H1 (cell line): ENCODE data around the gene CTPS2. TPM values are rescaled to one million over a fixed set of nuclear protein-coding genes. Genes with fewer than 3 reads are reported as not detected.

Experiments used
- CTCF ChIA-PET: fragments of 300-600 bp; sonication (Branson Sonifier 250); formaldehyde crosslinking; loops from one replicate; lab custom pipeline; 2021; ENCODE audit not compliant: partially characterized antibody; lab: Charles Lee
- POLR2A ChIA-PET: fragments of 300-600 bp; sonication (Branson Sonifier 250); formaldehyde crosslinking; loops from one replicate; lab custom pipeline; 2021; ENCODE audit warnings: inconsistent platforms; ENCODE audit not compliant: partially characterized antibody; lab: Charles Lee
- DNase-seq, 2 experiments: peaks; one replicate each; pipeline versions ENCODE4 v3.0.0 to v3.0.0-alpha.2; 2010 to 2022; ENCODE audit warnings: low spot score in 2 of 2, low read depth in 1 of 2, mixed read lengths in 1 of 2
- FAIRE-seq: peaks from 2 replicates; lab custom pipeline; 2011; peaks lifted over from hg19 to GRCh38; lab: Jason Lieb, UNC
- H2AFZ ChIP-seq: 2 replicates; pipeline ENCODE4 v1.8.1; 2012; ENCODE audit warnings: low read length, inconsistent platforms
- H2AK5ac ChIP-seq: 2 replicates; pipeline ENCODE4 v1.6.1; 2013; ENCODE audit warnings: low read depth, low read length
- H2BK120ac ChIP-seq: replicated peaks from 2 replicates; pipeline ENCODE3; 2013; ENCODE audit warnings: low read depth, low read length, inconsistent platforms
- H2BK12ac ChIP-seq: 2 replicates; pipeline ENCODE4 v1.6.1; 2013; ENCODE audit warnings: low read depth, low read length
- H2BK15ac ChIP-seq: 2 replicates; pipeline ENCODE4 v1.6.1; 2013; ENCODE audit warnings: low read length
- H2BK20ac ChIP-seq: 2 replicates; pipeline ENCODE4 v1.6.1; 2013; ENCODE audit warnings: low read length
- H2BK5ac ChIP-seq: 2 replicates; pipeline ENCODE4 v1.6.1; 2013; ENCODE audit warnings: low read depth, low read length
- H3K14ac ChIP-seq: 2 replicates; pipeline ENCODE4 v1.6.1; 2013; ENCODE audit warnings: inconsistent platforms; ENCODE audit not compliant: insufficient read length
- H3K18ac ChIP-seq: 2 replicates; pipeline ENCODE4 v1.6.1; 2013; ENCODE audit warnings: low read length; ENCODE audit errors: extremely low read depth
- H3K23ac ChIP-seq: 2 replicates; pipeline ENCODE4 v1.6.1; 2013; ENCODE audit warnings: inconsistent platforms; ENCODE audit not compliant: insufficient read length
- H3K23me2 ChIP-seq: 2 replicates; pipeline ENCODE4 v1.6.1; 2013; ENCODE audit warnings: low read depth, low read length
- H3K27ac ChIP-seq: 2 replicates; pipeline ENCODE4 v1.6.1; 2011; ENCODE audit warnings: low read depth, low read length, inconsistent platforms
- H3K27me3 ChIP-seq, 4 experiments: replicated peaks in 1 of 4; 1 replicate in 1 of 4; 2 replicates in 3 of 4; pipeline versions ENCODE4 v1.6.1 to v1.8.1; 2011 to 2013; ENCODE audit warnings: low read length in 3 of 4, mild to moderate bottlenecking in 3 of 4, inconsistent platforms in 2 of 4, mixed read lengths in 2 of 4, moderate library complexity in 1 of 4; ENCODE audit not compliant: control insufficient read depth in 3 of 4, insufficient read depth in 3 of 4; ENCODE audit errors: extremely low read depth in 1 of 4
- H3K36me3 ChIP-seq, 4 experiments: 2 replicates each; pipeline versions ENCODE4 v1.6.1 to v1.8.1; 2011 to 2013; ENCODE audit warnings: mild to moderate bottlenecking in 4 of 4, low read length in 3 of 4, moderate library complexity in 2 of 4, control low read depth in 1 of 4, inconsistent platforms in 1 of 4; ENCODE audit not compliant: insufficient read depth in 4 of 4, control insufficient read depth in 2 of 4
- H3K4ac ChIP-seq: replicated peaks from 2 replicates; pipeline ENCODE3; 2013; ENCODE audit warnings: low read length, low read depth, mixed read lengths, inconsistent platforms; ENCODE audit not compliant: insufficient read length
- H3K4me1 ChIP-seq, 4 experiments: replicated peaks in 1 of 4; 1 replicate in 1 of 4; 2 replicates in 3 of 4; pipeline versions ENCODE4 v1.6.1 to v1.8.1; 2011 to 2013; ENCODE audit warnings: low read length in 3 of 4, inconsistent platforms in 2 of 4, mixed read lengths in 1 of 4; ENCODE audit not compliant: insufficient read depth in 4 of 4, control insufficient read depth in 3 of 4
- H3K4me2 ChIP-seq, 2 experiments: 2 replicates each; pipeline versions ENCODE4 v1.6.1 to v1.8.1; 2011 to 2013; ENCODE audit warnings: low read depth in 2 of 2, low read length in 2 of 2, control low read depth in 1 of 2, inconsistent platforms in 1 of 2, mild to moderate bottlenecking in 1 of 2; ENCODE audit not compliant: insufficient read depth in 1 of 2
- H3K4me3 ChIP-seq, 4 experiments: fragments of 200-600, 300-600 bp in 1 of 4; sonication (generic), shearing (Covaris generic), sonication (Bioruptor Twin) in 1 of 4; 2 replicates each; pipeline versions ENCODE4 v1.5.1 to v1.8.1; 2011 to 2016; ENCODE audit warnings: low read length in 4 of 4, low read depth in 3 of 4, control low read depth in 2 of 4, inconsistent platforms in 2 of 4, mild to moderate bottlenecking in 2 of 4, mixed read lengths in 1 of 4, moderate library complexity in 1 of 4; ENCODE audit not compliant: insufficient read depth in 2 of 4; ENCODE audit errors: extremely low read depth in 1 of 4
- H3K56ac ChIP-seq: replicated peaks from 2 replicates; pipeline ENCODE3; 2013; ENCODE audit warnings: low read depth, mild to moderate bottlenecking, mixed read lengths, low read length, inconsistent platforms; ENCODE audit not compliant: insufficient read length
- H3K79me1 ChIP-seq: 2 replicates; pipeline ENCODE4 v1.6.1; 2013; ENCODE audit warnings: low read depth, low read length, control low read depth
- H3K79me2 ChIP-seq, 2 experiments: 2 replicates each; pipeline versions ENCODE4 v1.6.1 to v1.8.1; 2012 to 2013; ENCODE audit warnings: low read length in 2 of 2, mild to moderate bottlenecking in 2 of 2, inconsistent platforms in 1 of 2; ENCODE audit not compliant: insufficient read depth in 2 of 2, control insufficient read depth in 1 of 2
- H3K9ac ChIP-seq, 4 experiments: replicated peaks in 1 of 4; 1 replicate in 1 of 4; 2 replicates in 3 of 4; pipeline versions ENCODE4 v1.6.1 to v1.8.1; 2011 to 2013; ENCODE audit warnings: low read depth in 3 of 4, low read length in 3 of 4, control low read depth in 2 of 4, mild to moderate bottlenecking in 2 of 4, moderate library complexity in 2 of 4, inconsistent platforms in 1 of 4; ENCODE audit errors: extremely low read depth in 1 of 4
- H3K9me3 ChIP-seq, 2 experiments: 2 replicates each; pipeline versions ENCODE4 v1.6.1 to v1.8.1; 2012 to 2013; ENCODE audit warnings: mild to moderate bottlenecking in 2 of 2, moderate library complexity in 2 of 2, control low read depth in 1 of 2, inconsistent platforms in 1 of 2, low read depth in 1 of 2, low read length in 1 of 2, mixed read lengths in 1 of 2; ENCODE audit not compliant: insufficient read depth in 2 of 2
- H4K20me1 ChIP-seq, 2 experiments: replicated peaks in 1 of 2; 2 replicates each; pipeline versions ENCODE3 to v1.8.1; 2011 to 2013; ENCODE audit warnings: inconsistent platforms in 2 of 2, low read length in 2 of 2, mild to moderate bottlenecking in 1 of 2; ENCODE audit not compliant: insufficient read depth in 2 of 2, control insufficient read depth in 1 of 2
- H4K5ac ChIP-seq: 2 replicates; pipeline ENCODE4 v1.6.1; 2013; ENCODE audit warnings: low read length, low read depth, mixed read lengths, inconsistent platforms; ENCODE audit not compliant: insufficient read length
- H4K8ac ChIP-seq: 2 replicates; pipeline ENCODE4 v1.8.0; 2013; ENCODE audit warnings: mild to moderate bottlenecking, moderate library complexity, low read length, inconsistent platforms; ENCODE audit not compliant: insufficient read depth; ENCODE audit errors: extremely low read depth
- H4K91ac ChIP-seq: replicated peaks from 2 replicates; pipeline ENCODE3; 2013; ENCODE audit warnings: low read length, mixed read lengths, inconsistent platforms; ENCODE audit not compliant: insufficient read length
- GABPA ChIP-seq: IDR thresholded peaks from 2 replicates; pipeline ENCODE4 v1.6.1; 2011; ENCODE audit warnings: mild to moderate bottlenecking, low read length, moderate library complexity, borderline replicate concordance; ENCODE audit not compliant: insufficient read depth
- KDM5A ChIP-seq: fragments of 200-600 bp; IDR thresholded peaks from 2 replicates; pipeline ENCODE4 v1.7.1; 2012; ENCODE audit warnings: mild to moderate bottlenecking, low read length, inconsistent platforms, mixed read lengths
- NANOG ChIP-seq: IDR thresholded peaks from 2 replicates; pipeline ENCODE4 v1.6.1; 2011; ENCODE audit warnings: low read length, low read depth, mild to moderate bottlenecking, inconsistent platforms; ENCODE audit not compliant: insufficient read depth, poor library complexity, severe bottlenecking
- POLR2AphosphoS5 ChIP-seq: IDR thresholded peaks from 2 replicates; pipeline ENCODE4 v1.6.1; 2011; ENCODE audit warnings: low read depth, low read length
- SAP30 ChIP-seq: fragments of 300-600 bp; sonication (generic); IDR thresholded peaks from 2 replicates; pipeline ENCODE4 v1.7.1; 2012; ENCODE audit warnings: low read length, moderate library complexity, mild to moderate bottlenecking, inconsistent platforms; ENCODE audit not compliant: insufficient read depth, insufficient replicate concordance
- SRF ChIP-seq: IDR thresholded peaks from 2 replicates; pipeline ENCODE4 v1.6.1; 2011; ENCODE audit warnings: mild to moderate bottlenecking, low read depth, low read length, moderate library complexity
- TAF1 ChIP-seq: IDR thresholded peaks from 2 replicates; pipeline ENCODE4 v1.6.1; 2011; ENCODE audit warnings: mild to moderate bottlenecking, low read depth, low read length
- YY1 ChIP-seq: IDR thresholded peaks from 2 replicates; pipeline ENCODE4 v1.6.1; 2011; ENCODE audit warnings: low read depth, mild to moderate bottlenecking, low read length
- WGBS, 2 experiments: shearing (Covaris generic) in 1 of 2; methylation state at CpG; one replicate each; pipeline versions ENCODE4 v1.1.6 to v1.1.7; 2013 to 2015; ENCODE audit warnings: low lambda C conversion rate in 2 of 2, mixed read lengths in 2 of 2, inconsistent platforms in 1 of 2, low coverage in 1 of 2, missing lambda C conversion rate in 1 of 2; ENCODE audit not compliant: insufficient replicate concordance in 2 of 2, insufficient coverage in 1 of 2, insufficient read length in 1 of 2; ENCODE audit errors: extremely low coverage in 1 of 2, missing lambda C conversion rate in 1 of 2; 5-methylcytosine and 5-hydroxymethylcytosine counted together
- polyA plus RNA-seq, 7 experiments: library from polyadenylated mRNA; depleted of rRNA in 3 of 7; stranded (reverse) in 5 of 7; unstranded in 2 of 7; fragments of >200 nt in 5 of 7; fragments of 200-250 nt in 2 of 7; gene quantifications; 1 replicate in 5 of 7; 2 replicates in 1 of 7; 4 replicates in 1 of 7; pipeline versions ENCODE4 v1.2.1 to v1.2.3, GENCODE V29; 2011 to 2013; ENCODE audit warnings: missing spikeins in 2 of 7, mixed read lengths in 2 of 7
- total RNA-seq: library from RNA; stranded (reverse); fragmentation: NEBNext Ultra II Directional; extraction: Animal tissue kit (Norgen Biotek cat#: 25700); gene quantifications from 2 replicates; pipeline ENCODE4 v1.2.1, GENCODE V29; 2021

CTPS2 gene
- total and polyA plus RNA-seq, 2 of the 8 experiments (the other 6 are each of a cell fraction or from before 2014, with no cell fraction given): 17.1 to 34.0 TPM

DNA sequence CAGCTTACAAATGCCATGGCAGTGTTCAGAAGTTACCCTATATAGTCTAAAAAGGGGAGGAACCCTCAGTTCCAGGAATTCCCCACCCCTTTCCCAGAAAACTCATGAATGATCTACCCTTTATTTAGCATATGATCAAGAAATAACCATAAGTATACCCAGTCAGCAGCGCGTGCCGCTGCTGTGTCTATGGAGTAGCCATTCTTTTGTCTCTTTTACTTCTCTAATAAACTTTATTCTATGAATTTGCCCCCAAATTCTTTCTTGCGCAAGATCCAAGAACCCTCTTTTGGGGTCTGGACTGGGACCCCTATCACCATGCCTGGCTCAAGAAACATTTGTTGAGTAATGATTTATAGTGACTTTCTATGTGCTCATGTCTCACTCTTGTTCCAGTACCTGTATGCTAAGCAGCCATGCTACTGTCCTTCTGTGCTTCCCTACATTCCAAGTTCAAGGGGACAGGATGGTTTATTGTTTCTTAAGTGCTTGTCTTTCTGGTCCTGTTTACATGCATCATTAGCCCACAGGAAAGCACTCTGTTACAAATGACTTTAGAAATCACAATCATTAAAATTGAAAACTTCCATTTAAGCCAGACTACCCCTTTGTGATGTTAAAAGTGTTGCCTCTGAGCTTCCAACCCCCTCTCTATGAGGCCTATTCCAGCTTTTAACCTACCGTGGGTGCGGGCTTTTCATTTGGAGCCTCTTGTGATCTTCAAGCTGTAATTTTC lies 125.9 kb downstream of the CTPS2 start:
- Histone ChIP-seq H4K20me1 (no peaks in the 10 kb centered on the region), H2AFZ (no peak overlapping the region), H3K36me3 (peaks cover 0 to 43% (median 13%) of the 10 kb centered on the region in 4 experiments; a peak in 4 of 8 replicates), H2BK12ac (no peak overlapping the region), H3K79me1 (no peaks in the 10 kb centered on the region; the same call in 1 of the 2 replicates), H4K91ac (no peak overlapping the region), H3K27me3 (no peaks in the 10 kb centered on the region), H2AK5ac (no peak overlapping the region), H3K56ac (no peak overlapping the region), H3K79me2 (no peaks in the 10 kb centered on the region; a peak in 1 of 4 replicates), H3K4me1 (peaks cover 0 to 4% (median 0%) of the 10 kb centered on the region in 4 experiments; a peak in 2 of 7 replicates), H3K9ac (no peak overlapping the region), H3K27ac (no peak overlapping the region; the same call in 1 of the 2 replicates), H2BK20ac (no peak overlapping the region), H2BK15ac (no peak overlapping the region), H4K5ac (no peak overlapping the region), H2BK120ac (peak overlapping the region; percentile 54), H3K9me3 (peaks cover 0 to 5% of the 10 kb centered on the region in 2 experiments; a peak in 1 of 4 replicates), H3K18ac (0 out of 2 replicates have a peak overlapping the region, but pooled peaks have one; percentile 48), H3K4me2 (peak overlapping the region; percentile 8 to 33; a peak in 2 of 4 replicates), H2BK5ac (peak overlapping the region; percentile 27; the same call in 1 of the 2 replicates), H4K8ac (no peak overlapping the region), H3K4me3 (peak overlapping the region in 1 of 4 experiments; percentile 15; a peak in 1 of 8 replicates), H3K23ac (no peak overlapping the region), H3K23me2 (no peaks in the 10 kb centered on the region), H3K14ac (no peak overlapping the region), H3K4ac (peak overlapping the region; percentile 53)
- 30% methylated on average over 6 of the region's 6 CpGs; no CpG with 5 or more reads in 1 of the 2 experiments for WGBS, 2 experiments
- DNase-seq: no peak
- no peak for FAIRE-seq
- TF ChIP-seq POLR2AphosphoS5: no peak
- TF ChIP-seq SAP30: no peak
- no peak for TF ChIP-seq YY1
- TF ChIP-seq GABPA: no peak
- TF ChIP-seq KDM5A: no peak
- no peak for TF ChIP-seq TAF1
- peak; percentile 51 for TF ChIP-seq NANOG
- no peak for TF ChIP-seq SRF
- POLR2A ChIA-PET: interaction anchor here (0.8 to 1.5 kb wide), 3 partner anchors 9 to 65 kb away, joined by 3 to 11 read pairs (median 3); no protein-coding TSS in a partner anchor
- CTCF ChIA-PET: interaction anchor here (1.3 kb wide), 1 partner anchor 78 kb away, joined by 3 read pairs; no protein-coding TSS in a partner anchor
